GM20000 (cell line): ENCODE measurements around the gene ASAP3.

Source experiments
- DNase-seq: peaks from one replicate; pipeline ENCODE4 v3.0.0; 2012; ENCODE audit warnings: low spot score
- TF ChIP-seq, protein P1 (sequence below): IDR thresholded peaks from 2 replicates; pipeline ENCODE4 v1.5.1; 2012; ENCODE audit warnings: mild to moderate bottlenecking, control low read depth; ENCODE audit errors: extremely low read depth, missing control alignments

The ASAP3 gene

DNA sequence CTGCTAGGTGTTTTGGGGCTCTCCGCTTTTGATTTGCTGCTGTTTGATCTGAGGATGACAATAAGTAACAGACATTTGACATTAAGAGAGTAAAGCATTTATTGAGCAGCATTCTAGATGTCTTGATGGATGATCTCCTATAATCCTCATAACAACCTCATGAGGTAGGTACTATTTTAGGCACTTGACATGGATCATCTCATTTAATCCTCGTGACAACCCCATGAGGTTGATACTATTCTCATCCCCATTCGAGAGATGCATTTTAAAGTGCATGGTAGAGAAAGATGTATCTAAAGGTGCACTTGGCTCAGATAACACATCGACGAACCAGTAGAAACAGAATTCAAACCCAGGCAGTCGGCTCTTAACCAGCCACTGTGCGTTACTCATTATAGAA lies 86.1 kb downstream of the ASAP3 start:
- no peak for DNase-seq
- TF ChIP-seq, protein P1, sequence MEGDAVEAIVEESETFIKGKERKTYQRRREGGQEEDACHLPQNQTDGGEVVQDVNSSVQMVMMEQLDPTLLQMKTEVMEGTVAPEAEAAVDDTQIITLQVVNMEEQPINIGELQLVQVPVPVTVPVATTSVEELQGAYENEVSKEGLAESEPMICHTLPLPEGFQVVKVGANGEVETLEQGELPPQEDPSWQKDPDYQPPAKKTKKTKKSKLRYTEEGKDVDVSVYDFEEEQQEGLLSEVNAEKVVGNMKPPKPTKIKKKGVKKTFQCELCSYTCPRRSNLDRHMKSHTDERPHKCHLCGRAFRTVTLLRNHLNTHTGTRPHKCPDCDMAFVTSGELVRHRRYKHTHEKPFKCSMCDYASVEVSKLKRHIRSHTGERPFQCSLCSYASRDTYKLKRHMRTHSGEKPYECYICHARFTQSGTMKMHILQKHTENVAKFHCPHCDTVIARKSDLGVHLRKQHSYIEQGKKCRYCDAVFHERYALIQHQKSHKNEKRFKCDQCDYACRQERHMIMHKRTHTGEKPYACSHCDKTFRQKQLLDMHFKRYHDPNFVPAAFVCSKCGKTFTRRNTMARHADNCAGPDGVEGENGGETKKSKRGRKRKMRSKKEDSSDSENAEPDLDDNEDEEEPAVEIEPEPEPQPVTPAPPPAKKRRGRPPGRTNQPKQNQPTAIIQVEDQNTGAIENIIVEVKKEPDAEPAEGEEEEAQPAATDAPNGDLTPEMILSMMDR, result no peak

DNA sequence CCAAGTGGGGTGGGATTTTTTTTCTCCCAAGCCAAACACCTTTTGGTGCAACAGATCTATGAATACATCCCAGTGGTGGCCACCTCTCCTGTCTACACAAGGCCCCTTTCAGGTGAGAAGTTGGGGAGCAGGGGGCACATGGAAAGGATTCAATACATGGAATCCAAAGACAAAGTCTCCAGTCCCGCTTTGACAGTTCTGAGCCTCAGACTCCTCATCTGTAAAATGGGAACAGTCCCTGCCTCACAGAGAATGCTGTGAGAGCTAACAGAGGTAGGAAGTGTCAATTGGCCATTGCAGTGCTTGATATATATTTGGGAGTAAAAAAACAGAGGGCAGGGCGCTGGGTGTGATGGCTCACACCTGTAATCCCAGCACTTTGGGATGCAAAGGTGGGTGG lies 87.6 kb downstream of the ASAP3 start:
- TF ChIP-seq, protein P1, result no peak
- no peak for DNase-seq

DNA sequence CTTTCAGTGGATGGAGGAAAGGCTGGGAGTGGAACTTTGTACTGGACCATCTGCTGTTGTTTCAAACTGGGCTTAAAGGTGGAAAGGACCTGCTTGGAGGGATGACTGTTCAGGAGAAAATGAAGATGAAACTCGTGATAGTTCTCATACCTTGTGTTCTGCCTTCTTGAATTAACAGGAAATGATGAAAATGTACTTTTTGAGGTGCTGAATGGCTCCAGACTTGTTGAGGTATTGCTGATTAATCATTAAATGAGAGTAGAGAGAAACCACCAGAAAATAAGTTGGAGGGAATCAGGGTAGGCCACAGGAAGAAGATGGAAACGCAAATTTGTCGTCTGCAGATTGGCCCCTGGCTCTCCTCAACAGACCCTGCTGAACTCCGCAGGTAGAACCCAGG lies 88.1 kb downstream of the ASAP3 start:
- TF ChIP-seq, protein P1, result no peak
- no peak for DNase-seq

DNA sequence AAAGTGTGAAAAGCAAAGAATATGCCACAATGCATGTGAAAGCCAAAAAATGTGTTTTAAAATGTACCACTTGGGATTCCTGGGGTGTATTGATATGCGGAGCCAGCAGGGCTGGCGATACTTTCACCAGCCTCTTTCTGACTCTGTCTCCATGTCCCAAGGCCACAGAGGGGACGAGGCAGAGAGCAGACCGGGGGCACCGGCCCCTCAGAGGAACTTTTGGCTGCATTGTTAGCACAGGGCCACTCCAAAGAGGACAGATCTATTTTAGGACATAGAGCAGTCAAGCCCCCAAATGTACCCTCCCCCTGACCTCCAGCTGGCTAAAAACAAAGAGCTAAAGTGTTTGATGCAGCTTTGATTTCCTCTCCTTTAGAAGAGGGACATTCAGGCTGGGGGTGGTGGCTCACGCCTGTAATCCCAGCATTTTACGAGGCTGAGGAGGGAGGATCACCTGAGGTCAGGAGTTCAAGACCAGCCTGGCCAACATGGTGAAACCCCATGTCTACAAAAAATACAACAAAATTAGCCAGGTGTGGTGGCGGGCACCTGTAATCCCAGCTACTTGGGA lies 88.7 kb downstream of the ASAP3 start:
- TF ChIP-seq, protein P1, result no peak
- DNase-seq, result no peak

DNA sequence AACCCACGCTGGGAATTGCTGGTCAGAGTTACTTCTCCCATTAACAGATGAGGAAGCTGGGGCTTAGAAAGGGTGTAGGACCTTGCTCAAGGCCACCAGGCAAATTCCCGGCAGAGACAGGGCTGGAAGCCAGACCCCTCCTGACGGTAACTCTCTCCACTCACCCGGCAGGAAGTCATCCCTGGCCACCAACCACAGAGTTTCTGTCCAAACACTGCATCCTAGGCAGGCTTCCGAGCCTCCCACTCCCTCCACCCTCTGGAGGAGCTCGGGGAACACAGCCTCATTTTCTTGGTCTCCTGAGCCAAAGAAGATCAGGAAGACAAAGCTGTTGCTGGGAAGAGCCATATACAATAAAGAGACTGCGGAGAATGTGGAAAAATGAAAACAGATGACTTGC lies 89.3 kb downstream of the ASAP3 start:
- DNase-seq, result no peak
- TF ChIP-seq, protein P1, result no peak

DNA sequence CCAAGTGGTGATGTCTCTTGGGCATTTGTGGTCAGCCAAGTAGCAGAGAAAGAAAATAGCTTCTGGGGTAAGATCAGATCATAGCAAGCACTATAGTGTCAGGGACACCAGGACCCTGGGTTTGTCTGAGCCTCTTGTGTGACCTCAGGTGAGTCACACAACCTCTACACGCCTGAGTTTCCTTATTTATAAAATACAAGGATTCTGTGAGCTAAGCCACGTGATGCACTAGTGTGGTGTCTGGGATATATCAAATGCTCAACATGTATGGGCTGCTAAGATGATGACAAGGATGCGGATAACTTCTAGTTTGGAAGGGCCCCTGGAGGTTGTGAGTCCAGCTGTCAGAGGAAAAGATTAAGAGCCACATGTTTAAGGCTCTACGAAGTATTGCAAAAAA lies 89.8 kb downstream of the ASAP3 start:
- TF ChIP-seq, protein P1, result no peak
- DNase-seq, result no peak

DNA sequence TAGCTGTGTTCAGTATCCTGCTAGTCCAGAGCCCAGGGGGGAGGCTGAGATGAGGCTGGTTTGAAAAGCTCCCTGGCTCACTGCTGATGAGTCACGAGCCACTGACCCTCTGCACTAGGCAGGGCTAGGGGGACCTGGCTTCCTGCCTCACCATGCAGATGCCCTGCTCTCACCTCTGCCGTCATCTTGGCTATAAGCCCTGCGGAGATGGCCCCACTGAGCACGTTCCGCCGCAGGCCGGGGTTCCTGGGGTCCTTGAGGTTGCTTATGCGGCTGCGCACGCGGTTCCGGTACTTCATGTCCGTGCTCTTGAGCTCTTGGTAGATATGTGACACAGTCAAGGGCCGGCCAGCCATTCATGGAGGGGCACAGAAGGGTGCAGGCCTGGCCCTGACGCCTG lies 90.3 kb downstream of the ASAP3 start:
- DNase-seq, result no peak

More for the DNA sequence above, 90.3 kb downstream of the ASAP3 start:
- TF ChIP-seq, protein P1, result no peak
